HuH-7.5 (cell line): ENCODE data around the gene DHRS11.

Source experiments
- DNase-seq: peaks from one replicate; pipeline ENCODE4 v3.0.0; 2011; ENCODE audit warnings: low spot score

Gene DHRS11, protein sequence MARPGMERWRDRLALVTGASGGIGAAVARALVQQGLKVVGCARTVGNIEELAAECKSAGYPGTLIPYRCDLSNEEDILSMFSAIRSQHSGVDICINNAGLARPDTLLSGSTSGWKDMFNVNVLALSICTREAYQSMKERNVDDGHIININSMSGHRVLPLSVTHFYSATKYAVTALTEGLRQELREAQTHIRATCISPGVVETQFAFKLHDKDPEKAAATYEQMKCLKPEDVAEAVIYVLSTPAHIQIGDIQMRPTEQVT

DNA sequence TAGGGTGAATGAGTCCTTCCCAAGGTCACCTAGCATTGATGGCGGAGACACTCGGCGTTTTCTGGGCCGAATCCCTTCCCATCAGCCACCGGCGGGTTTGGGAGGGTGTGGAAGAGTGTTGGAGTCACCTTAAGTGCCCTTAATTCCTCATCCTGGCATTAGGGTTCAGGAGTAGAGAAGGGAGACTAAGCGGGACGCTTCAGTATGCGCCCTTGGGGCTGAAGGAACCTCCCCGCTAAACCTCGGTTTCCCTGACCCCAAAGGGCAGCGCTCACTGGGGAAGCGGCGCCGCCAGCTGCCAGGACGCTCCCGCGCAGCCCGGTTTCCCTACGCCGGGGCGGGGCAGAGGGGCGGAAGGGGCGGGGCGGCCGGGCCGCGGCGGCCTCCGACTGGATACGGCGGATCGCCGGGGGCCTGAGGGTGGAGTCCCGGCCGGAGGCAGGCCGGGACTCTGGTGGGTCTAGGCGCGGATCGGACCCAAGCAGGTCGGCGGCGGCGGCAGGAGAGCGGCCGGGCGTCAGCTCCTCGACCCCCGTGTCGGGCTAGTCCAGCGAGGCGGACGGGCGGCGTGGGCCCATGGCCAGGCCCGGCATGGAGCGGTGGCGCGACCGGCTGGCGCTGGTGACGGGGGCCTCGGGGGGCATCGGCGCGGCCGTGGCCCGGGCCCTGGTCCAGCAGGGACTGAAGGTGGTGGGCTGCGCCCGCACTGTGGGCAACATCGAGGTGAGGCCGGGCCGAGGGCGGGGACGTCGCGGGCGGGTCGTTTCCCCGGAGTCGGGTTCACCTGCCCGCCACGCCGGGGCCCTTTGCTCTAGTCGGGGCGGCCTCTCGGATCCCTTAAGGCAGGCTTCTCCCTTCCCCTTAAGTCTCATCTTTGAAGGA is at the start of gene DHRS11:
TSS of gene DHRS11 (plus strand) at position 446 of the 882 bp plus-strand sequence. CDS start at position 577, 131 bp downstream.
- peak; percentile 84 for DNase-seq

- no peak for DNase-seq
Observed at GRCh38 chr17:36542755-36543154, 48.9 kb upstream of the DHRS11 start.

DNA sequence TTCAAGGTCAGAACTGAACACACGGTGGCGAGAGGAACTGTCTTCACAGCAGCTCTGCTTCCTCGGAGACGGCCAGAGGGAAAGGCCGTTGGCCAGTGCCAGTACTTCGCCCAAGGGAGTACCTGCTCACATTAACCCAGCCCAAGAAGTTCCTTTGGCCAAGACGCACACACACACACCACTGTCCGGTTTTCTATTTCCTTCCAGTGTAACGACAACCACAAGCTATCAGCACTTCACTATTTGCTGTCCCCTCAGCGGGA is 47.7 kb upstream of the DHRS11 start:
- DNase-seq = no peak

GRCh38 chr17:36544307-36545076 is 47.2 kb upstream of the DHRS11 start, which contains the start of gene GGNBP2:
GGNBP2 (plus strand) TSS chr17:36544919; CDS start chr17:36545725, 806 bp downstream.
- peak; percentile 65 for DNase-seq

DNA sequence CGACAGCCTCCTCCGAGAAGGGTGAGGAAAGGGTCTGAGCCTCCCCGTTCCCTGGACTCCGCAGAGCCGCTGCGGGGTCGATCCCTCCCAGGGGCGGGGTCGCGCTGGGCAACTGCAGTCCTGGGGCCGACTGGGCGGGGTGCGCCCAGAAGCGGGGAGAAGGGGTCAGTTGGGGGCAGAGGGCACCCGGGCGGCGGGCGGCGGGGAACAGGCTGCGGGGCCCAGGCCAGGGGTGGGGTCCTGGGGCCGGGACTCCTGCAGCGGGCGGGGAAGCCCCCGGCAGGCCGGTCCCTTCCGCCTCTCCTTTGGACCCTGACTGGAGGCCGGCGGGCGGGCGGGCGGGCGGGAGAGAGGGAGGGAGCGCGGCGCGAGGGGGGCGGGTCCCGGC is 46.6 kb upstream of the DHRS11 start:
- no peak for DNase-seq

DNA sequence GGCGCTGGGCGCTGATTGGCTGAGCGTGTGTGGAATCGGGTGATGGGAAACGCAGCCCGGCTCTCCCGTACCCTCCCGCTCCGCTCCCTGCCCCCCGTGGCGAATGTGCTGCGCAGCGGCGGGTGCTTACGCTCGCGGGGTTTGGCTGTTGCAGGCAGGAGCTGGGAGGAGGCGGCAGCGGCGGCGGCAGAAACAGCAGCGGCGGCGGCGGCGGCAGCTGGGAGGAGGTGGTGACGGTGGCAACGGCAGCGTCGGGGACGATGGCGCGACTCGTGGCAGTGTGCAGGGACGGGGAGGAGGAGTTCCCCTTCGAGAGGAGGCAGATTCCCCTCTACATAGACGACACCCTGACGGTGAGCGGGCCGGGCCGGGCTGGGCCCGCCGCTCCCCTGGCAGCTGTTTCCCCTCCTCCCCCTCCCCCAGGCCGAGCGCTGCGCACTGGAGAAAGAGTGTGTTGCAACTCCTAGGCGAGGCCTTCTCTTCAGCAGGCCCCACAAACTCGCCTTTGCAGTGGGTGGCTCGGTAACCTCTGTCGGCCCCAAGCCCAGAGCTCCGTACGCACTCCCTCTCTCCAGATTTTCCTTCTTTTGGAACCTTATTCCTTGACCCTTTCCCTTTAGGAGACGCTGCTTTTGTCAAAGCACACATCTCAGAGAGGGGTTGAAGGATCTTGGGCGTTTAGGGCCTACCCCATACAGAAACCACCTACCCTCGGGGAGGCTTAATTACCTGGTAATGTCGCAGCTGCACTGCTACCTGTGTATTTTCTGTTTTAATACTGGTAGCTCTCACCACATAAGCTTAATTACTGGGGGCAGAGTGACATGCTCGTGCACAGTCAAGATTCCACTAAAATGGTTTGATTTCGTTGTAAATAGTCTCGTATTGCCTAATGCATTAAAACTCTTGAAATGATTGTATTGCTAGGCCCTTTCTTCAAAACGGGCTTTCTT is 45.9 kb upstream of the DHRS11 start:
- DNase-seq = peak; percentile 87

GRCh38 chr17:36546418-36547093 is 45.1 kb upstream of the DHRS11 start:
- no peak for DNase-seq

GRCh38 chr17:36547776-36548175 is 43.9 kb upstream of the DHRS11 start:
- DNase-seq = no peak

DNA sequence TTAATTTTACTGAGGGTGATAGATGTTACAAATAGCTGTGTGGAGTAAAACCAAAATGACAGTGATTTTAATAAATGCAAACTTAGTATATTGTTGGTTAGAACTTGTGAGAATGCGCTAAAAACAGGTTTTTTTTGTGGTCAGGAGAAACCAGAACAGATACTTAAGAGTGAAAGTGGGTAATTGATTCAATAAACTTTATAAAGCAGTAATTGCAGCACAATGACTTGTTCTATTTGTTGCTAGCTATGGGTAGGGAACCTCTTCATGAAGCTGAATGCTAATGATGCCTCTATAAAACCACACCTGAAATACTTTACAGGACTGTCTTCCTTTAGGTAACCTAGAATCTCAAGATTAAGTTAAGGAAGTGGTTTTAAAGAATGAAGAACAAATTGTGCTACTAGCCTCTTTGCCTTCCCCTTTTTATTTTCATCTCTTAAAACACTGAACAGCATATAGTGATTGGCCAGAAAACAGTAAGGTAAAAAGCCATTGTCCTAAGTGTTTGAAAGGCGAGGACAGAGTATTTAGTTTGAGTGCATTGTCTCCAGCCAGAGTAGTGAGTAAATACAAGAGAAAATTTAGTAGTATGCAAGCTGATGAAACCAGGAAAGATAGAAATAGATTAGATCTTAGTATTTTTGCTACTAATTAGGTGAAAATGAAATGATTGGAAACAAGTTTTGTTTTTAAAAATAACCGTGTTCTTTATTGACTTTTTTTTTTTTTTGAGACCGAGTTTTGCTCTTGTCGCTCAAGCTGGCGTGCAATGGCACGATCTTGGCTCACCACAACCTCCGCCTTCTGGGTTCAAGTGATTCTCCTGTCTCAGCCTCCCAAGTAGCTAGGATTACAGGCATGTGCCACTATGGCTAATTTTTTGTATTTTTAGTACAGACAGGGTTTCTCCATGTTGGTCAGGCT is 40.9 kb upstream of the DHRS11 start:
- no peak for DNase-seq

DNA sequence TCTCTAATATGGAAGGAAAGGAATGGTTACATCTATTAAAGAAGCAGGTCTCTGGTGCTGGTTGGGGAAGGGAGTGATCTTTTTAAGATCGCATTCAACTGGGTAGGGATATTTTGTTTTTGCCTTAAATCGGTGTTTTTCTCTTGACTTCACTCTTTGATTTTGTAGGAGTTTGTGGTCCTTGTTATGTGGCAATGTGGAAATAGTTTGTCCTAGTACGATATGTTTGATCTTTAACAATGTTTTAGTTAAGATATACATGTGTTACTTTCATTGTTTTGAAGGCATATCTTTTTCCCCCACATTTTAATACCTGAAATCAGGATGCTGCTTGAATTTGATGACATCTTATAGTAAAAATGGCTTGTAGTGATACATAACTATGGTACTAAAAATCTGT is 38.2 kb upstream of the DHRS11 start:
- DNase-seq = no peak

DNA sequence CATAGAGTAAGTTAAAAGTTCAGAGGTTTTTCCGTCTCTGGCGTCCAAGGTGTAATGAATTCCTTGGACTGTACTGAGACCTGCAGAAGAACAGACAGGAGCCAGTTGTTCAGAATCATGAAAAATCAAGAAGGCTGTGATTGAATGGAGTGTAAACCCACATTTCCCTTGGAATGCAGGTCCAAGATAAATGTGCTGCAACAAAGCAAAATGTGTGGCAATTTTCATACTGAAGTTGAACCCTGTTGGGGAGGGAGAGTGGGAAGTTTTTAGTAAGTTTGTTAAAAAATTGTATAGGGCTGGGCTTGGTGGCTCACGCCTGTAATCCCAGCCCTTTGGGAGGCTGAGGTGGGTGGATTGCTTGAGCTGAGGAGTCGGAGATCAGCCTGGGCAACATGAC is 25.6 kb upstream of the DHRS11 start:
- no peak for DNase-seq

DNA sequence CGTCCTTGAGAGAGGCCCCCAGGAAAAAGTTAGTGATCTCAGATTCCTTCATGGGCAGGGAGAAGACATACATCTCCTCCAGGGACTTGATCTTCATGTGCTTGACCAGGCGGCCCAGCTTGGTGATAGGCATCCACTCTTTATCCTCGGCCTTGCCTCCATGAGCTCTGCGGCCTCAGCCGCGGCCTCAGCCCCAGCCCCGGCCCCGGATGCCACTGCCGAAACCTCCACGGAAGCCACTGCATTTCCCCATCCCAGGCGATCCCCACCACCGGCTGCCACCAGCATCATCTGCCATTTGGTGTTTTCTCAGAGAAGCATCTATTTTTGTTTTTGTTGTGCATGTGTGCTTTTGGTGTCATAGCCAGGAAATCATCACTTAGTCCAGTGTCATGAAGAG is 16.7 kb upstream of the DHRS11 start:
- DNase-seq = no peak

GRCh38 chr17:36576793-36577192 is 14.9 kb upstream of the DHRS11 start:
- no peak for DNase-seq

DNA sequence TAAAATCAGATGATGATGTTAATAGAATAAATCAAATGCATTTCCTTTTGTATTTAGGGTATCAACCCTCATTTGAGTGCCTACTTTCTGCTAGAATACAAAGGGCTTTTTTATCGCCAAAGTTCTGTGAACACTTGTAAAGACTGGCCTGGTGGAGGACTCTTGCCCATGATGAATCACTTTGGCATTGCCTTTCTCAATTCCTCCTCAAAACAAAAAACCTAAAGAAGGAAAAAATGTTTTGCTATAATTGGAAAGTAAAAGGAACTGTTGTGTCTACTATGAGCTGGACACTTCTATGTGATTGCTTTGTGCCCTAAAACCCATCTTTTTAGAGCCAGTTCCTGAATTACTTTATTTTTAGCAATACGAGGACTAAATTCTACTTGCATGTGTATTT is 13.0 kb upstream of the DHRS11 start:
- DNase-seq = no peak

- DNase-seq = no peak
Observed at GRCh38 chr17:36583787-36584186, 7.9 kb upstream of the DHRS11 start.

GRCh38 chr17:36586138-36586537 is 5.5 kb upstream of the DHRS11 start:
- DNase-seq = no peak

DNA sequence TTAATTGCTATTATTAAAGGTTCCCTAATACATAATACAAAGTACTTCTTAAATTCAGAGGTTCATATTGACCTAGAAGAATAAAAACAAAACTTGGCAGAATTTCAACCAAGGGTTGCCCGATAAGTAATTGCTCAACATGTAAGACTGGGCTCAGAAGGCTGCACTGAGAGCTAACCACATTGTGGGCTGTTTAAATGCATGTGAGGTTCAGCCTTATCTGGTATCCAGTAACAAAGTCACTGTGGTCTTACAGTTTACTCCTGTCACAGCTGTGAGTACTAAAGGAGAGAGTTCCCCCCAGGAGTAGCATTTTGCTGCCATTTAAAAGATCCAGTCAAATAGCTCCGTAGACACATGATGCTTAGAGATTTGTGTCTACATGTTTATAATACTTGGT is 1.6 kb upstream of the DHRS11 start:
- DNase-seq = no peak

DNA sequence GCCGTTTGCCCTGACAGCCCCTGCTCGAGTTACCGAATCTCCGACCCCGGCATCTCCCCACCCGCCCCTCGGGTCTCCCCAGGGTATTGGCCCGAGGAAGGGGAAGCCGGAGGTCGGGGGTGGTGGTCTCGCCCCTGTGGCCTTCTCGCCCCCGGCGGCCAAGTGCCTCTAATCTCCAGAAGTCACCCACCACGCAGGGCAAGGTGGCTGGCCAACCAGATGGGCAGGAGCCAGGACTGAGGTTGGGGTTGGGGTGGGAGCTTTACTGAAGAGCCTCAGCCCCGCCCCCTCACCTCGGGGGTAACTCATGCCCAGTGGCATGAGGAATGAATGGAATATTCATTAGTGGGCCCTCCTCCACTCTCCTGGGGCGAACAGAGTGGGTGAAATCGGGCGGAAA is 637 bp downstream of the DHRS11 start:
- DNase-seq = peak; percentile 44

GRCh38 chr17:36592716-36593321 is 1.1 kb downstream of the DHRS11 start:
- no peak for DNase-seq
